HEK293 (cell line): ENCODE data around the gene DCUN1D4.
A peak's percentile ranks its signal among the peaks of the same experiment; 100 is the strongest.

Experiments
- CTCF ChIA-PET: fragments of 350-600 bp; formaldehyde crosslinking; extraction: SDS; loops from one replicate; lab custom pipeline; 2021; ENCODE audit warnings: antibody characterized with exemption; lab: Yijun Ruan, JAX
- POLR2A ChIA-PET: fragments of 300-600 bp; formaldehyde crosslinking; extraction: SDS; loops from one replicate; lab custom pipeline; 2020; ENCODE audit warnings: antibody characterized with exemption, inconsistent platforms; lab: Yijun Ruan, JAX
- H3K27ac ChIP-seq: fragments of 200-500 bp; sonication (Bioruptor generic); 2 replicates; pipeline ENCODE4 v1.5.1; 2014; ENCODE audit warnings: low read depth, low read length, control low read depth, inconsistent platforms; ENCODE audit errors: extremely low read depth
- H3K36me3 ChIP-seq, 2 experiments: fragments of 200-500 bp in 1 of 2; sonication (Bioruptor generic) in 1 of 2; 1 replicate in 1 of 2; 2 replicates in 1 of 2; pipeline ENCODE4 v1.5.1; 2014 to 2017; ENCODE audit warnings: inconsistent platforms in 2 of 2, low read length in 2 of 2; ENCODE audit not compliant: control insufficient read depth in 2 of 2, insufficient read depth in 1 of 2
- H3K4me1 ChIP-seq: fragments of 200-500 bp; sonication (Bioruptor generic); 2 replicates; pipeline ENCODE4 v1.5.1; 2014; ENCODE audit warnings: mild to moderate bottlenecking, low read length, inconsistent platforms; ENCODE audit not compliant: control insufficient read depth, insufficient read depth
- H3K4me3 ChIP-seq: 2 replicates; pipeline ENCODE4 v1.5.1; 2011; ENCODE audit warnings: low read depth, mild to moderate bottlenecking, control low read depth, low read length, moderate library complexity
- H3K9me3 ChIP-seq: fragments of 200-500 bp; sonication (Bioruptor generic); 2 replicates; pipeline ENCODE4 v1.5.1; 2014; ENCODE audit warnings: low read depth, low read length, inconsistent platforms; ENCODE audit not compliant: control insufficient read depth, insufficient read depth
- GLIS1 ChIP-seq: fragments of 450-650 bp; formaldehyde crosslinking; IDR thresholded peaks from 2 replicates; pipeline ENCODE4 v1.5.1; 2016; ENCODE audit warnings: missing biosample characterization, missing genetic modification characterization
- IKZF3 ChIP-seq: fragments of 450-650 bp; IDR thresholded peaks from 2 replicates; pipeline ENCODE4 v1.5.0; 2018; ENCODE audit warnings: missing biosample characterization, mild to moderate bottlenecking, missing genetic modification characterization, moderate library complexity
- KLF1 ChIP-seq: fragments of 450-650 bp; formaldehyde crosslinking; IDR thresholded peaks from 2 replicates; pipeline ENCODE4 v1.5.1; 2016; ENCODE audit warnings: missing biosample characterization, missing genetic modification characterization
- KLF16 ChIP-seq: fragments of 450-650 bp; formaldehyde crosslinking; IDR thresholded peaks from 2 replicates; pipeline ENCODE4 v1.5.1; 2017; ENCODE audit warnings: missing biosample characterization, missing genetic modification characterization
- KLF17 ChIP-seq: fragments of 450-650 bp; formaldehyde crosslinking; IDR thresholded peaks from 2 replicates; pipeline ENCODE4 v1.5.1; 2016; ENCODE audit warnings: missing biosample characterization, missing genetic modification characterization
- KLF8 ChIP-seq: fragments of 450-650 bp; formaldehyde crosslinking; IDR thresholded peaks from 2 replicates; pipeline ENCODE4 v1.5.1; 2016; ENCODE audit warnings: missing biosample characterization, missing genetic modification characterization
- KLF9 ChIP-seq: fragments of 450-650 bp; formaldehyde crosslinking; IDR thresholded peaks from 2 replicates; pipeline ENCODE4 v1.5.1; 2016; ENCODE audit warnings: missing biosample characterization, missing genetic modification characterization, low read depth
- MEIS1 ChIP-seq: sonication (generic); formaldehyde crosslinking; IDR thresholded peaks from 2 replicates; pipeline ENCODE4 v1.8.1; 2022; ENCODE audit warnings: missing genetic modification reagents, mild to moderate bottlenecking, borderline replicate concordance
- SP2 ChIP-seq: fragments of 450-650 bp; formaldehyde crosslinking; IDR thresholded peaks from 2 replicates; pipeline ENCODE4 v1.5.1; 2016; ENCODE audit warnings: missing biosample characterization, missing genetic modification characterization
- SP3 ChIP-seq: fragments of 450-650 bp; formaldehyde crosslinking; IDR thresholded peaks from 2 replicates; pipeline ENCODE4 v1.5.1; 2016; ENCODE audit warnings: missing biosample characterization, missing genetic modification characterization
- WT1 ChIP-seq: fragments of 450-650 bp; formaldehyde crosslinking; IDR thresholded peaks from 2 replicates; pipeline ENCODE4 v1.5.1; 2016; ENCODE audit warnings: missing biosample characterization, missing genetic modification characterization
- ZBTB20 ChIP-seq: fragments of 450-650 bp; formaldehyde crosslinking; IDR thresholded peaks from 2 replicates; pipeline ENCODE4 v1.5.1; 2016; ENCODE audit warnings: missing biosample characterization, missing genetic modification characterization
- ZBTB26 ChIP-seq: fragments of 450-650 bp; formaldehyde crosslinking; optimal IDR thresholded peaks from 2 replicates; pipeline ENCODE3; 2016; ENCODE audit warnings: missing biosample characterization, mild to moderate bottlenecking, missing genetic modification characterization
- ZBTB49 ChIP-seq: fragments of 450-650 bp; formaldehyde crosslinking; IDR thresholded peaks from 2 replicates; pipeline ENCODE4 v1.5.1; 2016; ENCODE audit warnings: missing biosample characterization, missing genetic modification characterization, low read depth
- ZBTB7A ChIP-seq: fragments of 450-650 bp; formaldehyde crosslinking; IDR thresholded peaks from 2 replicates; pipeline ENCODE4 v1.5.1; 2016; ENCODE audit warnings: low read depth, missing biosample characterization, missing genetic modification characterization
- ZEB2 ChIP-seq: fragments of 450-650 bp; formaldehyde crosslinking; IDR thresholded peaks from 2 replicates; pipeline ENCODE4 v1.5.1; 2016; ENCODE audit warnings: missing biosample characterization, missing genetic modification characterization
- ZFHX2 ChIP-seq: fragments of 450-650 bp; formaldehyde crosslinking; conservative IDR thresholded peaks from 2 replicates; pipeline ENCODE4 v1.5.1; 2016; ENCODE audit warnings: missing biosample characterization, missing genetic modification characterization
- ZNF132 ChIP-seq: fragments of 450-650 bp; formaldehyde crosslinking; IDR thresholded peaks from 2 replicates; pipeline ENCODE4 v1.5.1; 2017; ENCODE audit warnings: missing biosample characterization, missing genetic modification characterization, borderline replicate concordance
- ZNF341 ChIP-seq: fragments of 450-650 bp; formaldehyde crosslinking; IDR thresholded peaks from 2 replicates; pipeline ENCODE4; 2016; ENCODE audit warnings: low read depth, missing biosample characterization, missing genetic modification characterization
- ZNF362 ChIP-seq: fragments of 450-650 bp; formaldehyde crosslinking; IDR thresholded peaks from 2 replicates; pipeline ENCODE4 v1.5.1; 2016; ENCODE audit warnings: missing biosample characterization, missing genetic modification characterization
- ZNF398 ChIP-seq: fragments of 450-650 bp; formaldehyde crosslinking; IDR thresholded peaks from 2 replicates; pipeline ENCODE4 v1.5.1; 2017; ENCODE audit warnings: missing biosample characterization, missing genetic modification characterization
- ZNF521 ChIP-seq: fragments of 450-650 bp; formaldehyde crosslinking; IDR thresholded peaks from 2 replicates; pipeline ENCODE4 v1.5.1; 2017; ENCODE audit warnings: missing biosample characterization, mild to moderate bottlenecking, missing genetic modification characterization
- ZNF544 ChIP-seq: fragments of 450-650 bp; formaldehyde crosslinking; IDR thresholded peaks from 2 replicates; pipeline ENCODE4 v1.5.0; 2017; ENCODE audit warnings: missing biosample characterization, missing genetic modification characterization
- ZNF624 ChIP-seq: fragments of 450-650 bp; formaldehyde crosslinking; IDR thresholded peaks from 2 replicates; pipeline ENCODE4 v1.5.1; 2017; ENCODE audit warnings: missing biosample characterization, missing genetic modification characterization
- ZNF701 ChIP-seq: fragments of 450-650 bp; formaldehyde crosslinking; IDR thresholded peaks from 2 replicates; pipeline ENCODE4 v1.5.1; 2016; ENCODE audit warnings: missing biosample characterization, missing genetic modification characterization
- ZNF768 ChIP-seq: fragments of 450-650 bp; formaldehyde crosslinking; IDR thresholded peaks from 2 replicates; pipeline ENCODE4 v1.5.1; 2018; ENCODE audit warnings: missing biosample characterization, mild to moderate bottlenecking, missing genetic modification characterization

Gene DCUN1D4

GRCh38 chr4:51843309-51844152 lies 578 bp downstream of the DCUN1D4 start:
- TF ChIP-seq ZNF398 (tag by site-specific recombination), result peak; percentile 76
- TF ChIP-seq KLF8 (tag by site-specific recombination), result peak; percentile 52; the same call in 1 of the 2 replicates
- TF ChIP-seq GLIS1 (tag by site-specific recombination), result 0 out of 2 replicates have a peak, but pooled peaks have one; percentile 22
- no peak for TF ChIP-seq ZEB2 (tag by site-specific recombination)
- TF ChIP-seq KLF17 (tag by site-specific recombination), result 0 out of 2 replicates have a peak, but pooled peaks have one; percentile 13
- TF ChIP-seq KLF16, result peak; percentile 19; the same call in 1 of the 2 replicates
- TF ChIP-seq ZFHX2 (tag by site-specific recombination), result 0 out of 2 replicates have a peak, but pooled peaks have one; percentile 27
- 0 out of 2 replicates have a peak, but pooled peaks have one; percentile 26 for TF ChIP-seq SP2
- peak; percentile 71 for TF ChIP-seq SP3 (tag by site-specific recombination)
- peak; percentile 67; the same call in 1 of the 2 replicates for TF ChIP-seq ZBTB7A (tag by site-specific recombination)
- peak; percentile 32 for TF ChIP-seq ZBTB26 (tag by site-specific recombination)
- no peak for TF ChIP-seq ZNF701 (tag by site-specific recombination)
- TF ChIP-seq WT1 (tag by site-specific recombination), result peak; percentile 9; the same call in 1 of the 2 replicates
- no peak for TF ChIP-seq ZNF362 (tag by site-specific recombination)
- TF ChIP-seq ZNF341 (tag by site-specific recombination), result peak; percentile 87
- no peak for TF ChIP-seq ZNF768 (tag by site-specific recombination)
- no peak for TF ChIP-seq ZNF624
- TF ChIP-seq ZNF132 (tag by site-specific recombination), result no peak
- 0 out of 2 replicates have a peak, but pooled peaks have one; percentile 14 for TF ChIP-seq KLF1
- no peak for TF ChIP-seq MEIS1 (CRISPR knock-in tag)
- TF ChIP-seq ZBTB49 (tag by site-specific recombination), result no peak
- no peak for TF ChIP-seq IKZF3
- TF ChIP-seq ZBTB20 (tag by site-specific recombination), result no peak
- no peak for TF ChIP-seq ZNF521
- TF ChIP-seq ZNF544 (tag by site-specific recombination), result no peak
- TF ChIP-seq KLF9, result peak; percentile 23; the same call in 1 of the 2 replicates
- Histone ChIP-seq H3K4me1 (no peaks in the 10 kb centered on the region), H3K4me3 (peak overlapping the region; percentile 70), H3K36me3 (peaks cover 0 to 8% of the 10 kb centered on the region in 2 experiments; a peak in 1 of 3 replicates), H3K27ac (peak overlapping the region; percentile 86), H3K9me3 (no peaks in the 10 kb centered on the region)
- ChIA-PET CTCF (no interaction called here), POLR2A (interaction anchor here (0.8 to 1.2 kb wide), 4 partner anchors 9 to 870 kb away, joined by 3 to 4 read pairs (median 4); no protein-coding TSS in a partner anchor)
